ENCODE data around the gene RNF212. TPM values are rescaled to one million over a fixed set of nuclear protein-coding genes. Genes with fewer than 3 reads are reported as not detected.

The RNF212 gene
- total and polyA plus RNA-seq, 9 of the 15 experiments (the other 6 are each of a cell fraction or from before 2014, with no cell fraction given), result 0.04 TPM; not detected in 8

GRCh38 chr4:1126506-1126905 lies 13.1 kb upstream of the RNF212 start:
- Histone ChIP-seq H3K4me3 (no peak overlapping the region), H3K9ac (ENCODE audit: insufficient read depth in 1 of 2, low read depth in 2 of 2, low read length in 2 of 2) (no peak overlapping the region), H3K27me3 (ENCODE audit: control insufficient read depth in 2 of 2, insufficient read depth in 2 of 2, low read length in 2 of 2) (peaks cover 0 to 4% of the 10 kb centered on the region in 2 experiments; a peak in 2 of 5 replicates), H3K9me3 (replicated peaks; ENCODE audit: control insufficient read depth, insufficient read depth, low read depth, low read length) (no peaks in the 10 kb centered on the region), H4K20me1 (replicated peaks; ENCODE audit: control insufficient read depth, insufficient read depth, low read length) (no peaks in the 10 kb centered on the region), H3K9me1 (ENCODE audit: control insufficient read depth, insufficient read depth, low read length) (no peaks in the 10 kb centered on the region), H3K79me2 (ENCODE audit: control insufficient read depth, insufficient read depth, low read length) (no peaks in the 10 kb centered on the region), H2AFZ (ENCODE audit: low read depth, low read length) (no peak overlapping the region), H3K27ac (ENCODE audit: extremely low read depth, low read depth, low read length) (no peak overlapping the region), H3K4me2 (ENCODE audit: insufficient read depth, low read length) (no peak overlapping the region), H3K4me1 (replicated peaks in 1 of 2; ENCODE audit: control insufficient read depth in 2 of 2, insufficient read depth in 2 of 2, low read length in 2 of 2) (no peaks in the 10 kb centered on the region; a peak in 1 of 5 replicates), H3K36me3 (ENCODE audit: control insufficient read depth, insufficient read depth, low read length) (no peaks in the 10 kb centered on the region)
- ATAC-seq (no peak), FAIRE-seq (no peak), DNase-seq (ENCODE audit: extremely low read depth in 1 of 4, low spot score in 3 of 4) (no peak)
- POLR2A ChIA-PET, result interaction anchor here (0.5 kb wide), 1 partner anchor 214 kb away, joined by 3 read pairs; no protein-coding TSS in a partner anchor
- in situ Hi-C loops (cut with MboI) (no loop called here), intact Hi-C loops (cut with micrococcal nuclease) (no loop called here)
- WGBS (ENCODE audit: insufficient coverage, low coverage, missing lambda C conversion rate), result 0% methylated on average over 1 of the region's 1 CpG
- CTCF ChIA-PET (ENCODE audit: low intra/inter-chr PET ratio), result no interaction called here
- BruUV-seq (replicated peaks), result no TSS peak
- TF ChIP-seq ZNF551 (CRISPR knock-in tag; IDR thresholded peaks at IDR 0.05), result no peak
- TF ChIP-seq, protein P1, sequence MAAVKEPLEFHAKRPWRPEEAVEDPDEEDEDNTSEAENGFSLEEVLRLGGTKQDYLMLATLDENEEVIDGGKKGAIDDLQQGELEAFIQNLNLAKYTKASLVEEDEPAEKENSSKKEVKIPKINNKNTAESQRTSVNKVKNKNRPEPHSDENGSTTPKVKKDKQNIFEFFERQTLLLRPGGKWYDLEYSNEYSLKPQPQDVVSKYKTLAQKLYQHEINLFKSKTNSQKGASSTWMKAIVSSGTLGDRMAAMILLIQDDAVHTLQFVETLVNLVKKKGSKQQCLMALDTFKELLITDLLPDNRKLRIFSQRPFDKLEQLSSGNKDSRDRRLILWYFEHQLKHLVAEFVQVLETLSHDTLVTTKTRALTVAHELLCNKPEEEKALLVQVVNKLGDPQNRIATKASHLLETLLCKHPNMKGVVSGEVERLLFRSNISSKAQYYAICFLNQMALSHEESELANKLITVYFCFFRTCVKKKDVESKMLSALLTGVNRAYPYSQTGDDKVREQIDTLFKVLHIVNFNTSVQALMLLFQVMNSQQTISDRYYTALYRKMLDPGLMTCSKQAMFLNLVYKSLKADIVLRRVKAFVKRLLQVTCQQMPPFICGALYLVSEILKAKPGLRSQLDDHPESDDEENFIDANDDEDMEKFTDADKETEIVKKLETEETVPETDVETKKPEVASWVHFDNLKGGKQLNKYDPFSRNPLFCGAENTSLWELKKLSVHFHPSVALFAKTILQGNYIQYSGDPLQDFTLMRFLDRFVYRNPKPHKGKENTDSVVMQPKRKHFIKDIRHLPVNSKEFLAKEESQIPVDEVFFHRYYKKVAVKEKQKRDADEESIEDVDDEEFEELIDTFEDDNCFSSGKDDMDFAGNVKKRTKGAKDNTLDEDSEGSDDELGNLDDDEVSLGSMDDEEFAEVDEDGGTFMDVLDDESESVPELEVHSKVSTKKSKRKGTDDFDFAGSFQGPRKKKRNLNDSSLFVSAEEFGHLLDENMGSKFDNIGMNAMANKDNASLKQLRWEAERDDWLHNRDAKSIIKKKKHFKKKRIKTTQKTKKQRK (IDR thresholded peaks at IDR 0.05; ENCODE audit: borderline replicate concordance, low read depth, low read length), result no peak
- no peak for TF ChIP-seq TBP (optimal IDR thresholded peaks at IDR 0.05; ENCODE audit: low read depth, low read length)
- TF ChIP-seq NEUROD1 (IDR thresholded peaks at IDR 0.05; ENCODE audit: borderline replicate concordance, low read depth, low read length, partially characterized antibody), result no peak
- no peak for TF ChIP-seq MLX (CRISPR knock-in tag; conservative IDR thresholded peaks at IDR 0.05)
- no peak for TF ChIP-seq ZNF143 (CRISPR knock-in tag; IDR thresholded peaks at IDR 0.05)
- TF ChIP-seq KLF6 (CRISPR knock-in tag; IDR thresholded peaks at IDR 0.05; ENCODE audit: borderline replicate concordance), result no peak
- TF ChIP-seq KAT8 (IDR thresholded peaks at IDR 0.05; ENCODE audit: low read depth), result no peak
- TF ChIP-seq POLR2G (IDR thresholded peaks at IDR 0.05; ENCODE audit: low read depth, low read length), result no peak
- no peak for TF ChIP-seq YBX1 (IDR thresholded peaks at IDR 0.05)
- TF ChIP-seq ZKSCAN1 (IDR thresholded peaks at IDR 0.05; ENCODE audit: low read depth, low read length), result no peak
- TF ChIP-seq MTA3 (IDR thresholded peaks at IDR 0.05; ENCODE audit: borderline replicate concordance), result no peak
- TF ChIP-seq ZNF165 (CRISPR knock-in tag; IDR thresholded peaks at IDR 0.05; ENCODE audit: borderline replicate concordance), result no peak
- no peak for TF ChIP-seq ZNF121 (CRISPR knock-in tag; conservative IDR thresholded peaks at IDR 0.05)
- no peak for TF ChIP-seq TAF9B (IDR thresholded peaks at IDR 0.05; ENCODE audit: partially characterized antibody)
- TF ChIP-seq SIN3A (IDR thresholded peaks at IDR 0.05; ENCODE audit: borderline replicate concordance in 2 of 2, control insufficient read depth in 1 of 2, low read depth in 2 of 2, low read length in 2 of 2), result no peak
- TF ChIP-seq, protein P2, sequence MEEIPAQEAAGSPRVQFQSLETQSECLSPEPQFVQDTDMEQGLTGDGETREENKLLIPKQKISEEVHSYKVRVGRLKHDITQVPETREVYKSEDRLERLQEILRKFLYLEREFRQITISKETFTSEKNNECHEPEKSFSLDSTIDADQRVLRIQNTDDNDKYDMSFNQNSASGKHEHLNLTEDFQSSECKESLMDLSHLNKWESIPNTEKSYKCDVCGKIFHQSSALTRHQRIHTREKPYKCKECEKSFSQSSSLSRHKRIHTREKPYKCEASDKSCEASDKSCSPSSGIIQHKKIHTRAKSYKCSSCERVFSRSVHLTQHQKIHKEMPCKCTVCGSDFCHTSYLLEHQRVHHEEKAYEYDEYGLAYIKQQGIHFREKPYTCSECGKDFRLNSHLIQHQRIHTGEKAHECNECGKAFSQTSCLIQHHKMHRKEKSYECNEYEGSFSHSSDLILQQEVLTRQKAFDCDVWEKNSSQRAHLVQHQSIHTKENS (CRISPR knock-in tag; IDR thresholded peaks at IDR 0.05), result no peak
- no peak for TF ChIP-seq TAF7 (tag; IDR thresholded peaks at IDR 0.05)
- no peak for TF ChIP-seq SAP30 (IDR thresholded peaks at IDR 0.05; ENCODE audit: borderline replicate concordance, insufficient read depth, low read depth, low read length, poor library complexity, severe bottlenecking)

All from K562 (cell line).